Mesendoderm (in vitro differentiated cells): Measurements from ENCODE around the gene TCF7L2.
A peak's percentile ranks its signal among the peaks of the same experiment; 100 is the strongest.

Source experiments
- DNase-seq: peaks from one replicate; pipeline ENCODE4 v3.0.0; 2013
- H2AK5ac ChIP-seq: 2 replicates; pipeline ENCODE4 v1.6.1; 2013; ENCODE audit warnings: low read length, inconsistent platforms
- H2BK120ac ChIP-seq: 2 replicates; pipeline ENCODE4 v1.6.1; 2013; ENCODE audit warnings: low read depth, mild to moderate bottlenecking, low read length, moderate library complexity, mixed read lengths
- H2BK15ac ChIP-seq: replicated peaks from 2 replicates; pipeline ENCODE4 v1.6.1; 2013; ENCODE audit warnings: low read depth, mild to moderate bottlenecking, moderate library complexity
- H2BK5ac ChIP-seq: 2 replicates; pipeline ENCODE4 v1.6.1; 2013; ENCODE audit warnings: low read length, inconsistent platforms
- H3K18ac ChIP-seq: 2 replicates; pipeline ENCODE4 v1.6.1; 2013; ENCODE audit warnings: mild to moderate bottlenecking, low read length, mixed read lengths
- H3K23ac ChIP-seq: one replicate; pipeline ENCODE4 v1.6.1; 2013; ENCODE audit warnings: low read length
- H3K27ac ChIP-seq: 2 replicates; pipeline ENCODE4 v1.5.1; 2013; ENCODE audit warnings: low read depth, mild to moderate bottlenecking, inconsistent platforms, low read length, moderate library complexity
- H3K27me3 ChIP-seq: 2 replicates; pipeline ENCODE4 v1.6.1; 2013; ENCODE audit warnings: low read length, control low read depth, mild to moderate bottlenecking, inconsistent platforms; ENCODE audit not compliant: insufficient read depth, poor library complexity
- H3K36me3 ChIP-seq: 2 replicates; pipeline ENCODE4 v1.6.1; 2013; ENCODE audit warnings: low read length, inconsistent platforms; ENCODE audit not compliant: control insufficient read depth, insufficient read depth
- H3K4ac ChIP-seq: one replicate; pipeline ENCODE4 v1.6.1; 2013; ENCODE audit warnings: low read depth, mild to moderate bottlenecking, low read length, moderate library complexity
- H3K4me1 ChIP-seq: 2 replicates; pipeline ENCODE4 v1.6.1; 2013; ENCODE audit warnings: low read depth, low read length, inconsistent platforms; ENCODE audit not compliant: control insufficient read depth
- H3K4me2 ChIP-seq: 2 replicates; pipeline ENCODE4 v1.6.1; 2013; ENCODE audit warnings: low read length
- H3K4me3 ChIP-seq: 2 replicates; pipeline ENCODE4 v1.5.1; 2013; ENCODE audit warnings: mild to moderate bottlenecking, low read length
- H3K56ac ChIP-seq: one replicate; pipeline ENCODE4 v1.6.1; 2013; ENCODE audit warnings: low read length
- H3K79me1 ChIP-seq: 2 replicates; pipeline ENCODE4 v1.6.1; 2013; ENCODE audit warnings: low read length, inconsistent platforms
- H3K79me2 ChIP-seq: 2 replicates; pipeline ENCODE4 v1.6.1; 2013; ENCODE audit warnings: mild to moderate bottlenecking, low read length; ENCODE audit not compliant: control insufficient read depth, insufficient read depth
- H3K9ac ChIP-seq: 2 replicates; pipeline ENCODE4 v1.6.1; 2013; ENCODE audit warnings: low read length, inconsistent platforms
- H4K5ac ChIP-seq: one replicate; pipeline ENCODE4 v1.6.1; 2013; ENCODE audit warnings: low read length
- H4K8ac ChIP-seq: one replicate; pipeline ENCODE4 v1.6.1; 2013; ENCODE audit warnings: low read depth, mild to moderate bottlenecking, control low read depth, low read length, moderate library complexity
- WGBS: extraction: QIAGEN DNeasy Blood & Tissue Kit; methylation state at CpG from one replicate; pipeline ENCODE4 v1.1.7; 2013; ENCODE audit warnings: low lambda C conversion rate, missing lambda C conversion rate; ENCODE audit not compliant: insufficient coverage; ENCODE audit errors: extremely low coverage; 5-methylcytosine and 5-hydroxymethylcytosine counted together

TCF7L2 gene

DNA sequence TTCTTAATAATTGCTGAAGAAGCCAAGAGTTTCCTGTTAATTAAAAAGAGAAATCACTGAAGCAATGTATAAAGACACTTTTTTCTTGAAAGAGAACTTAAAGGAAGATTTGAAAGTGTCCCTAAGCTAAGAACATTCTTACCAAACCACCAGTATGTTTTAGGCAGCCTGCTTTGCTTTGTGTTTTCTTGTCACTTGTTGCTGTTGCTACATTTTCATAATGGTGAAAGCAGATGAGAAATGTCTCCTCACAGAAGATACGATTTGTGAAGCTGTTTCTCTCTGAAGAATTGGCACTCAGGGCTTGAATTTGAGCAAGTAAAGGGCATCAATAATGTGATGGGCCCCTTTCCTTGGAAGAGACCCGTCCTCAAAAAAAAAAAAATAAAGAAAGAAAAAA lies 30.9 kb downstream of the TCF7L2 start:
- Histone ChIP-seq H3K79me2 (peaks cover 47% of the 10 kb centered on the region), H2BK120ac (no peak overlapping the region), H3K9ac (no peak overlapping the region), H3K4me1 (peaks cover 3% of the 10 kb centered on the region), H3K56ac (no peak overlapping the region), H2BK5ac (no peak overlapping the region), H2AK5ac (no peak overlapping the region), H3K18ac (no peak overlapping the region), H2BK15ac (no peak overlapping the region), H3K79me1 (peaks cover 18% of the 10 kb centered on the region), H3K36me3 (no peaks in the 10 kb centered on the region), H3K4me3 (no peak overlapping the region), H3K23ac (no peak overlapping the region), H4K5ac (no peak overlapping the region), H3K4ac (no peak overlapping the region), H3K27me3 (no peaks in the 10 kb centered on the region), H3K27ac (no peak overlapping the region), H4K8ac (no peak overlapping the region), H3K4me2 (no peak overlapping the region)
- no CpG with 5 or more reads among the region's 2 CpGs for WGBS
- DNase-seq: no peak

- peaks cover 7% of the 10 kb centered on the region for H3K4me1 ChIP-seq
- H3K4ac ChIP-seq: no peak overlapping the region
- H3K23ac ChIP-seq: no peak overlapping the region
- no peak overlapping the region for H3K4me2 ChIP-seq
- H4K5ac ChIP-seq: no peak overlapping the region
- H3K56ac ChIP-seq: no peak overlapping the region
- no peak overlapping the region for H2BK5ac ChIP-seq
- no peak overlapping the region for H3K4me3 ChIP-seq
- H2BK15ac ChIP-seq: no peak overlapping the region
- no peak overlapping the region for H3K27ac ChIP-seq
- no peak overlapping the region for H3K9ac ChIP-seq
- H4K8ac ChIP-seq: no peak overlapping the region
- H3K79me2 ChIP-seq: peaks cover 49% of the 10 kb centered on the region
- peaks cover 21% of the 10 kb centered on the region for H3K79me1 ChIP-seq
- no peaks in the 10 kb centered on the region for H3K27me3 ChIP-seq
- H2BK120ac ChIP-seq: no peak overlapping the region
- no peak for DNase-seq
- H3K18ac ChIP-seq: no peak overlapping the region
- no peaks in the 10 kb centered on the region for H3K36me3 ChIP-seq
- no peak overlapping the region for H2AK5ac ChIP-seq
- no CpG with 5 or more reads among the region's 7 CpGs for WGBS
Observed at GRCh38 chr10:112981553-112981952, 31.5 kb downstream of the TCF7L2 start.

- WGBS: no CpG with 5 or more reads among the region's 9 CpGs
- H4K8ac ChIP-seq: no peak overlapping the region
- no peak overlapping the region for H3K9ac ChIP-seq
- no peak overlapping the region for H3K4me3 ChIP-seq
- no peak overlapping the region for H2BK5ac ChIP-seq
- H3K79me2 ChIP-seq: peaks cover 47% of the 10 kb centered on the region
- no peak for DNase-seq
- H3K18ac ChIP-seq: no peak overlapping the region
- H2AK5ac ChIP-seq: no peak overlapping the region
- H3K23ac ChIP-seq: no peak overlapping the region
- no peaks in the 10 kb centered on the region for H3K36me3 ChIP-seq
- H3K79me1 ChIP-seq: peaks cover 22% of the 10 kb centered on the region
- no peak overlapping the region for H3K56ac ChIP-seq
- H3K4me2 ChIP-seq: no peak overlapping the region
- H2BK120ac ChIP-seq: no peak overlapping the region
- H4K5ac ChIP-seq: no peak overlapping the region
- no peak overlapping the region for H3K27ac ChIP-seq
- no peak overlapping the region for H2BK15ac ChIP-seq
- H3K4ac ChIP-seq: no peak overlapping the region
- no peaks in the 10 kb centered on the region for H3K27me3 ChIP-seq
- H3K4me1 ChIP-seq: peaks cover 7% of the 10 kb centered on the region
Observed at GRCh38 chr10:112983444-112984056, 33.5 kb downstream of the TCF7L2 start.

GRCh38 chr10:112984756-112985155 lies 34.7 kb downstream of the TCF7L2 start:
- H2AK5ac ChIP-seq: no peak overlapping the region
- no peak overlapping the region for H2BK120ac ChIP-seq
- no peak overlapping the region for H2BK15ac ChIP-seq
- H4K8ac ChIP-seq: no peak overlapping the region
- no peak overlapping the region for H3K23ac ChIP-seq
- no peak overlapping the region for H3K4me3 ChIP-seq
- no peak for DNase-seq
- no peaks in the 10 kb centered on the region for H3K36me3 ChIP-seq
- H3K79me2 ChIP-seq: peaks cover 49% of the 10 kb centered on the region
- no CpG with 5 or more reads among the region's 8 CpGs for WGBS
- H3K56ac ChIP-seq: no peak overlapping the region
- H4K5ac ChIP-seq: no peak overlapping the region
- no peak overlapping the region for H3K4ac ChIP-seq
- peaks cover 5% of the 10 kb centered on the region for H3K4me1 ChIP-seq
- H3K4me2 ChIP-seq: no peak overlapping the region
- H2BK5ac ChIP-seq: no peak overlapping the region
- H3K9ac ChIP-seq: no peak overlapping the region
- H3K79me1 ChIP-seq: peaks cover 20% of the 10 kb centered on the region
- no peak overlapping the region for H3K27ac ChIP-seq
- H3K18ac ChIP-seq: no peak overlapping the region
- H3K27me3 ChIP-seq: no peaks in the 10 kb centered on the region

DNA sequence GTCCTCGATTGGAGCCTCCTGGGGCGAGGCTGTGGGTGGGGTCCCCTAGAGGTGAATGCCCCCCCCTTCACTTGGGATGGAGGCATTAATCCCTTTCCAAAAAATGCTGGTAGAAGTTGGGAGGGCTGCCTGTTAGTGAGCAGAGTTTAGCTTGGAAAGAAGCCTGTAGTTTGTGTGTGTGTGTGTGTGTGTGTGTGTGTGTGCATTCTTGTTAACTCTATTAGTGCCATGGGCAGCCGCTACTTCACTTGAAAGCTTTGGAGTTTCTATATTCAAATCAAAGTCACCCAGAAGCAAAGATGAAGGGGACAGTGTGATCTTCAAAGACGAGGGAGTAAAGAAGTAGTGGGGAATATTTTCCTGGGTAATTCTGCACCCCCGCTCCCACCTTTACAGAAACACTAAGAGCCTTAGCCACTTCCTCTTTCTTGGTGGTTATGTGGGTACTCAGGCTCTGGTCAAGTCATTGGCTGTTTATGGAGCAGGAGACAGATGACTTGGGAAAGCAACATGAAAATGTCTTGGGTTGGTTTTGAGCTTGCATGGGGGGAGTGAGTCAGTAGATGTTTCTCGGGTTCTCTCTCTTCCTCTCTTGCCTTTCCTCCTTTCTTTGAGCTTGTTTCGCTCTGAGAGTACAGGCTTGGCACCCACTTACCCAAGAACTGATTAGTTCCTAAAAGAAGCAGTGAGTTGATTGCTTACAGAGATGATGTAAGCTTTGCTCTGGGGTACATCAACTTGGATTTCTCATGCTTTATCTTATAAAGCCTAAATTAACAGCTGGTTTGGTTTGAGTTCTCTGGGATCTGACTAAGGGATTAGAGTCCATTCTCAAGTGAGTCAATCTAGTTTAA lies 35.9 kb downstream of the TCF7L2 start:
- Histone ChIP-seq H3K4ac (peak overlapping the region; percentile 27), H3K27me3 (no peaks in the 10 kb centered on the region), H3K56ac (peak overlapping the region; percentile 10), H3K79me1 (peaks cover 21% of the 10 kb centered on the region), H3K4me2 (no peak overlapping the region), H3K9ac (no peak overlapping the region), H3K23ac (no peak overlapping the region), H4K8ac (no peak overlapping the region), H2BK15ac (no peak overlapping the region), H3K36me3 (no peaks in the 10 kb centered on the region), H3K27ac (no peak overlapping the region), H3K4me1 (peaks cover 5% of the 10 kb centered on the region), H2AK5ac (no peak overlapping the region), H3K4me3 (no peak overlapping the region), H2BK120ac (no peak overlapping the region), H3K18ac (no peak overlapping the region), H3K79me2 (peaks cover 54% of the 10 kb centered on the region), H2BK5ac (no peak overlapping the region), H4K5ac (no peak overlapping the region)
- no peak for DNase-seq
- WGBS: no CpG with 5 or more reads among the region's 7 CpGs
